NCI-H2196 (cell line): ENCODE data around the gene IGSF8.

Experiments used
- DNase-seq: peaks from one replicate; lab custom pipeline; 2025; ENCODE audit not compliant: unreplicated experiment; lab: John Stamatoyannopoulos, UW

IGSF8 gene

DNA sequence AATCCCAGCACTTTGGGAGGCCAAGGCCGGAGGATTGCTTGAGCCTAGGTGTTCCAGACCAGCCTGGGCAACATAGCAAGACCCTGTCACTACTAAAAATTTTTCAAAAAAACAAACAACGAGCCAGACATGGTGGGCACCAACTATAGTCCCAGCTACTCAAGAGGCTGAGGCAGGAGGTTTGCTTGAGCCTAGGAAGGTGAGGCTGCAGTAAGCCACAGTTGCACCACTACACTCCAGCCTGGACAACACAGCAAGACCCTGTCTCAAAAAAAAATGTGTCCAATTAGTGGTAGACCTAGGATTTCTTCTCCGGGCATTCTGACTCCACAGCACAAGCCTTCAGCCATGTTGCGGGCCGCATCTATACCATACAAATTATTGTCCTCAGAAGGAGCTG, 6.7 kb upstream of the IGSF8 start:
- DNase-seq = no peak

- no peak for DNase-seq
These were observed 6.1 kb upstream of the IGSF8 start for GRCh38 chr1:160104486-160104885.

DNA sequence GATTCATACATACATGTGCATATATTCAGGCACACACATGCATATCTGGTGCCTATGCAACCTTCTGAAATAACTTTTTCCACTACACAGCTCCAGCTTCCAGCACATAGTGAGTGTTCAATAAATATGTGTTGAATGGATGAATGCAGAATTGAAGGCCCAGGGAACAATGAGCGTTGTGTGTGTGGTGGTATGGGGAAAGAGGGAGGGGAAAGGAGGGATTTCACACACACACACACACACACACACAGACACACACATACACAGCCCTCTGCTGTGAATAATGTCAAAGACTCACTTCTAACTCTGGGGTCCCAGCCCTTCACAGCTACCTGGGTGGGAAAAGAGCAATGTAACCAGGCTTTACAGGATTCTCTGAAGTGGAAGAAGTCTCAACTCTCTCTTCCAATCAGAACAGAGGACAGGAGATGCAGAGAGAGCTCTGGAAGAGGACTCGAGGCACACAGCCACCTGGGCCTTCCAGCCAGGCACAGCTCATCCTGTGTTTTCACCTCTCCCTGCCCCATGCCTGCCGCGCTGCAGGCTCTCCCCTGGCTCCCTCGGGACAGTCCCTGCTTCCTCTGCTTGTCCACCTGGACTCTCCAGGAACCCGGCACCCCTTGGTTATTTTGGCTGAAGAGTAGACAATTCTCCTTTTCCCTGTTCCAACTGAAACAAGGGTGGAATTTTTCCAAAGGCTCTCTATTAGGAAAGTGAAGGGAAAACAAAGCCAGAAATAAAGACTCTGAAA, 5.4 kb upstream of the IGSF8 start:
- no peak for DNase-seq

- no peak for DNase-seq
These were observed 3.5 kb upstream of the IGSF8 start for GRCh38 chr1:160101717-160102522.

DNA sequence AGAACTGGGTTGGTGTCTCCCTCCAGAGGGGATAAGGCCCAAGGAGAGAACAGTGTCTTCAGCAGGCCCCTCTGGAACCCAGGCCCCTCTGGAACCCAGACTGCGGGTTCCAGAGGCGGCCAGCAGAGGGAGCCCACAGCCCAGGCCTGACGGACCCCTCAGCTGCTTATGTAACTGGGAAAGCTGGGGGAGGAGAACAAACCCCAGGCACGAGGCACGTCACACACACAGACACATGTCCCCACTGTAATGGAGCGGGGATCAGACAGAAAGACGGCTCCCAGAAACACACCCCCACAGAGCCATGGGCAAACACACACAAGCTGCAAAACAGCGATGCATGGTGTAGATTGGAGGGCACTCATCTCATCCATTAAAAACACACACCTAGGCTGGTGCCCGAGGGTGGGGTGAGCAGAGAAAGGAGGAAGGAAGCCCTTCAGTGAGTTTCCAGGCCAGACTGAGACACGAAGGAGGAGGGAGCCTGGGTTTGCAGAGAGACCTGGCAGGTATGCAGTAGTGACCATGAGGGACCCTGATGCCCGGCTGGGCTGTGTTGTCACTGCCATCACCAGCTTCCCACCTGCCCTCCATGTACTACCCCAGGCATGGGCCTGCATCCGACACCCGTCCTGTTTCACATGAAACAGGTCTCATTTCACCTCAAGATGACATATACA, 2.8 kb upstream of the IGSF8 start:
- DNase-seq = peak; percentile 81

- no peak for DNase-seq
These were observed 1.4 kb upstream of the IGSF8 start for GRCh38 chr1:160099716-160100375.

DNA sequence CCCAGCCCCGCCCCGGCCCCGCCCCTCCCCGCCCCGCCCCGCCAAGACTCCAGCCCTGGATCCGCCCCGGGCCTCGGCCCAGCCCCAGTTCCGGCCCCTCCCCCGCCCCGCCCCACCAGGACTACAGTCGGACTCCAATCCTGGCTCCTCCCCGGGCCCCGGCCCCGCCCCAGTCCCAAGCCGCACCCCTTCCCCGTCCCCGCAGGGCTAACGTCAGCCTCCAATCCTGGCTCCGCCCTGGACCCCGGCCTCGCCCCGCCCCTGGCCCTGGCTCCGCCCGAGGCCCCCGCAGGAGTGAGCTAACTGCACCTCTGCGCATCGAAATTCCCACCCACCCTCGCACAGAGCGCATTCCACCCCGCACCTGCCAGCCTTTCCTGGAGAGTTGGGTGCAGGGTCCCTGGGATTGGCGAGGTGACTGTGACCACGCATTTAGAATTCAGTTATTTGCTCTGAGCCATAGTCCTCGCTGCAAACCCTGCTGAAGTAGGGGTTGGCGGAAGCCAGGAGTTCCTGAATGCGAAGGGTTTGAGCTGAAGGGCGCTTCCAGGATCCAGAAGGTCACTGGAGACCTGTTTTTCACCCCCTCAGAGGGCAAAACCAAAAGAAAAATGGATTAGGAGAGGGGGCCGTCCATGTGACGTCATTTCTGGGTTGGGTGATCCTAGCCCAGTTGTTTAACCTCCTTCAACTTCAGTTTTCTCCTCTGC, 588 bp upstream of the IGSF8 start:
- peak; percentile 93 for DNase-seq

DNA sequence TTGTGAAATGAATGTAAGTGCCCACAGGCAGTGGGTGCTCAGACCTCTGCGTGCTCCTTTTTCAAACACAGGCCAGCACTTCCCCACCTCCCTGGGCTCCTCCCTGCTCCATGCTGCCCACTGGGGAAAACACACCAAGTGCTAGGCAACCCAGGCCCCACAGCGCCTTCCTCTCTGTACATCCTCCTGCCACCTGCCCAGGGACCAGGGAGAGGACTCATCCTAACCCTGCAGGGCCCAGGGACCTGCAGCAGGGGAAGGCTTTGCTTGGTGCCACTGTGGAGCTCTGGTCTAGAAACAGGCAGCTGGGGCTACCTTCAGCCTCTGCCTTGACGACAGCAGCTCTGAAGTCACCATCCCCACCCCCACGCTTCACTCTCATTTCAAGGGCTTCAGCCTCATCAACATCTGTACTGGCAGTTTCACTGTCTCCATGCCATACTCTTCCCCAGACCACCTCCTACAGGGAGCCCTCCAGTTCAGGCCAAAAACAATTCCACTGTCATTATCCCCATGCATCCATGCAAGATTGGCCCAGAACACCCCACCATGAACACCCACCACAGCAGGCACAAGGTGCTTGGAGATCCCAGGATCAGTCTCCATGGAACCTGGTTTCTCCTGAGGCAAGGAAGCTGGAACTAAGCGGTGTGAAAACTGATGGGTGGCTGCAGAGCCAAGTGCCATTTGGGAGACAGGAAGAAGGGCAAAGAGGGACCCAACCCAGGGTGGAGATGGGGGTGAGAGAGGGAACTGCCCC, 1.1 kb downstream of the IGSF8 start:
- DNase-seq = no peak

GRCh38 chr1:160096274-160097116, 1.9 kb downstream of the IGSF8 start:
- no peak for DNase-seq

GRCh38 chr1:160095382-160096105, 2.9 kb downstream of the IGSF8 start:
- DNase-seq = peak; percentile 23

DNA sequence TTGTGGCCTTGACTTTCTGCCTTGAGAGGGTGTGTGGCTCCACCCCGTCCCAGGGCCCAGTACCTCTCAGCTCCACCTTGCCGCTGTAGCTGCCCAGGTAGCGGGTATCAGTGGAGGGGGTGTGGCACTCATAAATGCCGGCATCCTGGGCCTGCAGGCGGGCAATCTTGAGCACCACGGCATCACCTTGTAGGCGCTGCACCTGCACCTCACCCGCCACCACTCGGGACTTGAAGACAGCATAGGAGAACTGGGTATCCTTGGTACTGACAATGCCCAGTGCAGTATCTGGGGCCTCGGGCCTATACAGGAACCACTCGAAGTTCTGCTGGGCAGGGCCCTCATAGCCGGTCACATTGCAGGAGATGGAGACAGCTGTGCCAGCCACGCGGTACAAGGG, 3.6 kb downstream of the IGSF8 start:
- no peak for DNase-seq

DNA sequence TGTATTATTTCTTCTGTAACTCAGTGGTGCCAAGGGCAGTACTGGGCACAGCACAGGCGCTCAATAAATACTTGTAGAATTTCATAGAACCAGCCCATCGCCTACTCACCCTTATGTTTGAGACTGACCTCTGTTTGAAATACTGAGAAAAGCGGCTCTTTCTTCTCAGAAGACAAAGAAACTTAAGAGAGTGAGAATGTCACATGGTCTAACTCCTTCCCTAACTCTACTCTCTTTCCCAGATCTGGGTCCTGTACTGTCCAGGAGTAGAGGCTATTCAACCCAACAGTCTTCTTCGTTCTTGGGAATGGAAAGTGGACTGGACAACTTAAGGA, 4.2 kb downstream of the IGSF8 start:
- no peak for DNase-seq

DNA sequence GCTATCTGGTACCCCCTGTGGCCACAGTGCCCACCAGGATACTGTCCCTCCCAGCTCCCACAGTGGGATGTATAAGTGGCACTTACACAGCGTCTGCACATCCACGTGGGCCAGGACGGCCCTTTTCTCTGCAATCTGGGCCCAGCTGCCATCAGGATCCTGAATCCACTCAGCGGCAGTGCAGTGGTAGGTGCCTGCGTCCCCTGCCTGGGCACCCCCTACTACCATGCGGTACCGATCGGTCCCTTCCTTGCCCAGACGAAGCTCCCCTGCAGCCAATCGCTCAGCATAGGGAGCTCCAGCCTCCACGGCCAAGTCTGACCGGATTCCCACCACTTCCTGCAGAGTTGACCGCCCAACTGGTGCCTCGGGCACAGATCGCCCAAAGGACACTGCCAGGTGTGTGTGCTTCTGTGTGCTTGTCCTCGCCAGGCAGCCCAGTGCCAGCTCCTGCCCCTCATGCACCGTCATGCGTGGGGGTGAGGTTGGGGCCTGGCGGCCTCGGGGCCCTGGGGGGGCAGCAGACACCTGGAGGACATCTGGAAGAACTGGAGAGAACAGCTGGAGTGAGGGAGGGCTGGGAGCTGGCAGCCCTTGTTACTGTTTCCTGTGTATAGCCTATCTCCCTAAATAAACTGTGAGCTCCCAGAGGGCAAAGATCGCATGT, 4.7 kb downstream of the IGSF8 start:
- no peak for DNase-seq

- DNase-seq = no peak
These were observed 5.4 kb downstream of the IGSF8 start for GRCh38 chr1:160093069-160093395.

GRCh38 chr1:160092366-160093068, 5.9 kb downstream of the IGSF8 start:
- DNase-seq = no peak

DNA sequence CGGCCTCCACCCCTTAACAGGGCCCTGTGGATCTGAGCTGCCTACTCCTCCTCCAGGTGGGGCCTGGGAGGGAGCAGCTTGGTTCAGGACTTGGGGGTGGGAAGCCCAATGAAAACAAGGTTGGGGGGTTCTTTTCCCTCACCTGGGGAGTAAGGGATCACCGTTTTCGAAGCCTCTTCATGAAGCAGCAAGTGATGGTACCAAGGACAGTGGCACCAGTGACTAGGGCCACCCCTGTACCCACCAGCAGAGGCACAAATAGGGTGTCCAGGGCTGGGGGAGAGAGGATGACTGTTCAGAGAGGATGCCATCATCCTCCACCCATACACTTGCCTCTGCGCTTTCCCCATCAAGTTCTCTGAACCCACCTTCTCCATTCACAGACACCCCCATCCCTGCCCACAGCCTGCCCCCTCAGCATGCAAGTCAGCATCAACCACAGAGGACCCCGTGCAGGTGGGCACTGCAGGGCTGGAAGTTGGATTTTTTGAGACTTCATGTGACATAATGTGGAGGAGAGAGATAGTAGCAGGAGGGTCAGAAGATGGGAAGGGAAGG, 6.7 kb downstream of the IGSF8 start:
- DNase-seq = no peak

DNA sequence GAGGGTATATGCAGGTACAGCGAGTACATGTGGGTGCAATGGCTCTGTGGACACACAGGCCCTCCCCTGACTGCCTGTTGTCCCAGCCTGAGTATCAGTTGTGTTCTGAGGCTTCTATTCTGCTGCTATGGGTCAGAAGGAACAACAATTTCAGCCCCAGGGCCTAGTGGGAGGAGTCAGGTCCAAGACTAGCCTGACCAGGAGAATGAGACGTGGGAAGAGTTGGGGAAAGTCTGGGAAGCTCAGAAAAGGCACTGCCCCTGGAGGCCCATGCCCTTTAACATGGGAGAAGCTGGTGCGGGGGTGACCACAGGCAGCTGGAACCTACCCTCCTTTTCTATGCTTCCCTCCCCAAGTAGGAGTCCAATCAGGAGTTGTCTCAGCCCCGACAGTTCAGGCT, 7.7 kb downstream of the IGSF8 start:
- DNase-seq = no peak
